ENCODE measurements around the gene GMDS. TPM values are rescaled to one million over a fixed set of nuclear protein-coding genes. Genes with fewer than 3 reads are reported as not detected.

The GMDS gene
- total RNA-seq, 1 donor from 2014 or later = 30.2 TPM

GRCh38 chr6:1963596-1963995, 281.8 kb downstream of the GMDS start:
- no peak for DNase-seq (ENCODE audit: extremely low spot score in 2 of 2)
- Histone ChIP-seq H3K27me3 (no peaks in the 10 kb centered on the region), H3K4me3 (no peak overlapping the region), H3K4me1 (no peaks in the 10 kb centered on the region), H3K9me3 (no peaks in the 10 kb centered on the region), H3K36me3 (no peaks in the 10 kb centered on the region), H3K27ac (no peak overlapping the region)
- TF ChIP-seq, protein P1, sequence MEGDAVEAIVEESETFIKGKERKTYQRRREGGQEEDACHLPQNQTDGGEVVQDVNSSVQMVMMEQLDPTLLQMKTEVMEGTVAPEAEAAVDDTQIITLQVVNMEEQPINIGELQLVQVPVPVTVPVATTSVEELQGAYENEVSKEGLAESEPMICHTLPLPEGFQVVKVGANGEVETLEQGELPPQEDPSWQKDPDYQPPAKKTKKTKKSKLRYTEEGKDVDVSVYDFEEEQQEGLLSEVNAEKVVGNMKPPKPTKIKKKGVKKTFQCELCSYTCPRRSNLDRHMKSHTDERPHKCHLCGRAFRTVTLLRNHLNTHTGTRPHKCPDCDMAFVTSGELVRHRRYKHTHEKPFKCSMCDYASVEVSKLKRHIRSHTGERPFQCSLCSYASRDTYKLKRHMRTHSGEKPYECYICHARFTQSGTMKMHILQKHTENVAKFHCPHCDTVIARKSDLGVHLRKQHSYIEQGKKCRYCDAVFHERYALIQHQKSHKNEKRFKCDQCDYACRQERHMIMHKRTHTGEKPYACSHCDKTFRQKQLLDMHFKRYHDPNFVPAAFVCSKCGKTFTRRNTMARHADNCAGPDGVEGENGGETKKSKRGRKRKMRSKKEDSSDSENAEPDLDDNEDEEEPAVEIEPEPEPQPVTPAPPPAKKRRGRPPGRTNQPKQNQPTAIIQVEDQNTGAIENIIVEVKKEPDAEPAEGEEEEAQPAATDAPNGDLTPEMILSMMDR (IDR thresholded peaks at IDR 0.05) = no peak
- TF ChIP-seq POLR2AphosphoS5 (IDR thresholded peaks at IDR 0.05; ENCODE audit: insufficient read depth in 1 of 2, low read depth in 1 of 2) (no peak), POLR2A (IDR thresholded peaks at IDR 0.05) (no peak)
- intact Hi-C loops (cut with DNase I) = no loop called here

DNA sequence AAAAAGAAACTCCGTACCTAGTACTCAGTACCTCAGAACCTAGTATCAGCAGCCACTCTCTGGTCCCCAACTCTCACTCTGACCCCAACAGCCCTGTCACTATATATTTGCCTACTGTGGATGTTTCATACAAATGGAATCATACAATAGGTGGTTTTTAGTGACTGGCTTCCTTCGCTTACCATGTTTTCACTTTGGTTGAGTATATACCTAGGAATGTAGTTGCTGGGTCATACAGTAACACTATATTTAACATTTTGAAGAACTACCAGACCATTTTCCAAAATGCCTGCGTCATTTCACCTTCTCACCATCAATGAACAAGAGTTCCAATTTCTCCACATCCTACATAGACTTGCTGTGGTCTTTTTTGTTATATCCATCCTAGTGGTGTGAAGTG, 283.2 kb downstream of the GMDS start:
- DNase-seq (ENCODE audit: extremely low spot score in 2 of 2) = no peak
- Histone ChIP-seq H3K9me3 (no peaks in the 10 kb centered on the region), H3K4me3 (no peak overlapping the region), H3K27ac (no peak overlapping the region), H3K4me1 (no peaks in the 10 kb centered on the region), H3K27me3 (no peaks in the 10 kb centered on the region), H3K36me3 (no peaks in the 10 kb centered on the region)
- intact Hi-C loops (cut with DNase I) = no loop called here
- no peak for TF ChIP-seq POLR2AphosphoS5 (IDR thresholded peaks at IDR 0.05; ENCODE audit: insufficient read depth in 1 of 2, low read depth in 1 of 2)
- no peak for TF ChIP-seq POLR2A (IDR thresholded peaks at IDR 0.05)
- TF ChIP-seq, protein P1 (IDR thresholded peaks at IDR 0.05) = no peak

DNA sequence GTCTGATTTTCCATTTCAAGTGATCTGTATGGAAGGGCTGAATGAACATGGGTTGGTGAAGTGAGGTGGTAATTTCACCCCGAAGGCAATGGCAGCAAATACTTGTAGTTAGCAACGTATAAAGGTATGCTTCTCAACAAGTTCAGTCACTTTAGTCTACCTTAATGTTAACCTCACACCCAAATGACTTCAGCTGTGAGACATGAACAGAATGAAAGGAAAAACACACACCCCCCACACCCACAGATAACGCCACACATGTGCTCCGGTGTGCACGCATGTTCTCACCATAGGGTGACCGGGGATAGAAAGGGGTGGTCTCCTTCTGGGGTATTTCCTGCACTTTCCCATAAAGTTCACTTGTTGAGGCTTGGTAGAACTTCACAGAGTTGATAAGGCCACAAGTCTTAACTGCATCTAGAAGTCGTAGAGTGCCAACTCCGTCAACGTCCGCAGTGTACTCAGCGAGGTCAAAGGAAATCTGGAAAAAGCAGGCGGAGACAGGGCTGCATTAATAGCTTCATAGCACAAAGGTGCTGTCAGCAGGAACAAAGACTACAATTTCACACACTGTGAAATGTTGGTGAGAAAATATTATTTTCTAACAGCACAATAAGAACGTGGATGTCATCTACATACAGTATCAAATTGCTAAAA, 284.8 kb downstream of the GMDS start:
- DNase-seq (ENCODE audit: extremely low spot score in 2 of 2) = no peak
- intact Hi-C loops (cut with DNase I) = no loop called here
- Histone ChIP-seq H3K36me3 (no peaks in the 10 kb centered on the region), H3K4me1 (no peaks in the 10 kb centered on the region), H3K27me3 (no peaks in the 10 kb centered on the region), H3K27ac (no peak overlapping the region), H3K9me3 (no peaks in the 10 kb centered on the region), H3K4me3 (no peak overlapping the region)
- TF ChIP-seq POLR2AphosphoS5 (IDR thresholded peaks at IDR 0.05; ENCODE audit: insufficient read depth in 1 of 2, low read depth in 1 of 2) = no peak
- no peak for TF ChIP-seq POLR2A (IDR thresholded peaks at IDR 0.05)
- TF ChIP-seq, protein P1 (IDR thresholded peaks at IDR 0.05) = no peak

GRCh38 chr6:1958257-1958656, 287.1 kb downstream of the GMDS start:
- no peak for DNase-seq (ENCODE audit: extremely low spot score in 2 of 2)
- Histone ChIP-seq H3K36me3 (no peaks in the 10 kb centered on the region), H3K27me3 (no peaks in the 10 kb centered on the region), H3K4me3 (no peak overlapping the region), H3K4me1 (no peaks in the 10 kb centered on the region), H3K27ac (no peak overlapping the region), H3K9me3 (no peaks in the 10 kb centered on the region)
- TF ChIP-seq POLR2AphosphoS5 (IDR thresholded peaks at IDR 0.05; ENCODE audit: insufficient read depth in 1 of 2, low read depth in 1 of 2) (no peak), POLR2A (IDR thresholded peaks at IDR 0.05) (no peak)
- TF ChIP-seq, protein P1 (IDR thresholded peaks at IDR 0.05) = no peak
- intact Hi-C loops (cut with DNase I) = no loop called here

- H3K4me1 ChIP-seq = no peaks in the 10 kb centered on the region
- H3K27me3 ChIP-seq = no peaks in the 10 kb centered on the region
- no peaks in the 10 kb centered on the region for H3K36me3 ChIP-seq
- no peak for TF ChIP-seq POLR2A (IDR thresholded peaks at IDR 0.05)
- TF ChIP-seq, protein P1 (IDR thresholded peaks at IDR 0.05) = no peak
- no peak for TF ChIP-seq POLR2AphosphoS5 (IDR thresholded peaks at IDR 0.05; ENCODE audit: insufficient read depth in 1 of 2, low read depth in 1 of 2)
- intact Hi-C loops (cut with DNase I) = no loop called here
- no peak overlapping the region for H3K27ac ChIP-seq
- no peak overlapping the region for H3K4me3 ChIP-seq
- H3K9me3 ChIP-seq = no peaks in the 10 kb centered on the region
- DNase-seq (ENCODE audit: extremely low spot score in 2 of 2) = no peak
Measured at GRCh38 chr6:1957746-1958145, 287.7 kb downstream of the GMDS start.

All from vagina (tissue), 2 donors.